ENCODE measurements around the gene PPP1R17.

PPP1R17 gene

DNA sequence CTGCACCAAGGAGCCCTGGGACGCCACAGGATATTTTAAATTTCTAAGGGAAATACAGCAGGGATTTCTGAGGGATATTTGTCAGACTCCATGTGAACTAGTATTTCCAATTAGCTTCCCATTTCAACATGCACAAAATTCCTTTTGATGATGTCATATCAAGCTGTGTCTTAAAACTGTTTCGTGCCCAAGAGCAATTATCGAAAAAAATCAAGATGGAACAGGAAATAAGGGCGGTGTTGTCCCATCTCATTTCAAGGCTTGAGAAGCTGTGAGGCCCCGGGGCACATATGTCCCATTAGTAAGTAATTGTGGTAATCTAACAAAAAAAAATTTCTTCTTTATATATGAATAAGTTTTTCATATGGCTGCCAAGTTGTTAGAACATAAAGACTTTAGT lies 47.4 kb downstream of the PPP1R17 start:
- no peak overlapping the region for H3K27ac ChIP-seq (ENCODE audit: low read depth in 2 of 2, low read length in 2 of 2)

DNA sequence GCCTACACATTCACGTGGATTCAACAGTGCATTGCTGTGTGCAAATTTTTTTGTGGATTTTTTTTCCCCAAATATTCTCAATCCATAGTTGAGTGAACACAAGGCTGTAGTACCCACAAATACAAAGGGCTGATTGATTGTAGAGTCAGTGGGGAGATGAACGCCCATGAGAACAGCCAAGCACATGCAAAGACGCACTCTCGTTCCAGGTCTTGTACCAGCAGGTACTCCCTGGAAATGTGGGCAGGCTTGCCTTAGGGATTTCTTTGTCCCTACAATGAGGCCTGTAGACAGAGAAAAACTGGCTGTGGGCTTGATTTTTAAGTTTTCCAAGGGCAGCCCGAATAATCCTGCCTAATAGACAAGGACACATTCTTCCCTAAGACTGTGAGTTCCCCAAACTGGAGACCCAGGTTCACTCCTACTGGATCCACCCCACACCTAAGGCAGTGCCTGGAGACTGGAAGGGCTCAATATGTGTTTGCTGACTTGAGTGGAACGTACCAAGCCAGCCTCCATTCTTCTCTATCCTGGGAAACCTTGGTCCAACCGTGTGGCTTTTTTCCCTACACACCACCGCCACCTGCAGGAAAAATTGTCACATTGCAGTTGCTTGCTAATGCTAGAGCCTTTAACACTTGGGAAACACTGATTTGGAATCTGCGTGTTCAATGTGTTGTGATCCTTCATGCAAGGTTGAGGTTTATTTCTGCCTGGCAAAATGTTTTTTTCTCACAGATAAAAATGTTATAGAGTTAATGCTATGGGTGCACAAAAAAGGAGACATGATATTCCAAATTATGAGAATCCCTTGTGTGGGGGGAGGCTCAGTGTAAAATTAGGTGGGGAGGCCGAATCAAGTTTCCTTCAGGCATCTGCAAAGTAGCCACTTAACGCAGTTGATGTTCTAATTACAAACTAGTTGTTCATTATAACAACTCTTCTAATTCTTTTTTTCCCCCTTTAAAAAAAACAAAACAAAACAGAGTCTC lies 49.3 kb downstream of the PPP1R17 start:
- no peak overlapping the region for H3K27ac ChIP-seq (ENCODE audit: low read depth in 2 of 2, low read length in 2 of 2)
- no peaks in the 10 kb centered on the region for H3K9me3 ChIP-seq (ENCODE audit: control insufficient read depth in 2 of 2, low read length in 2 of 2)
- H3K4me3 ChIP-seq (ENCODE audit: low read length in 2 of 2): no peak overlapping the region
- no peaks in the 10 kb centered on the region for H3K36me3 ChIP-seq (ENCODE audit: control insufficient read depth in 2 of 2, insufficient read depth in 2 of 2, low read length in 2 of 2)
- H3K4me1 ChIP-seq (ENCODE audit: control insufficient read depth in 2 of 2, insufficient read depth in 2 of 2, low read length in 2 of 2): no peaks in the 10 kb centered on the region
- H3K9ac ChIP-seq (ENCODE audit: low read depth in 1 of 2, low read length in 2 of 2): no peak overlapping the region
- H3K27me3 ChIP-seq (ENCODE audit: control insufficient read depth in 2 of 2, insufficient read depth in 2 of 2, low read length in 2 of 2): peaks cover 0 to 3% of the 10 kb centered on the region in 2 donors

More for the DNA sequence above, 47.4 kb downstream of the PPP1R17 start:
- H3K36me3 ChIP-seq (ENCODE audit: control insufficient read depth in 2 of 2, insufficient read depth in 2 of 2, low read length in 2 of 2): no peaks in the 10 kb centered on the region
- H3K27me3 ChIP-seq (ENCODE audit: control insufficient read depth in 2 of 2, insufficient read depth in 2 of 2, low read length in 2 of 2): no peaks in the 10 kb centered on the region
- no peaks in the 10 kb centered on the region for H3K4me1 ChIP-seq (ENCODE audit: control insufficient read depth in 2 of 2, insufficient read depth in 2 of 2, low read length in 2 of 2)
- no peak overlapping the region for H3K9ac ChIP-seq (ENCODE audit: low read depth in 1 of 2, low read length in 2 of 2)
- no peaks in the 10 kb centered on the region for H3K9me3 ChIP-seq (ENCODE audit: control insufficient read depth in 2 of 2, low read length in 2 of 2)
- no peak overlapping the region for H3K4me3 ChIP-seq (ENCODE audit: low read length in 2 of 2)

DNA sequence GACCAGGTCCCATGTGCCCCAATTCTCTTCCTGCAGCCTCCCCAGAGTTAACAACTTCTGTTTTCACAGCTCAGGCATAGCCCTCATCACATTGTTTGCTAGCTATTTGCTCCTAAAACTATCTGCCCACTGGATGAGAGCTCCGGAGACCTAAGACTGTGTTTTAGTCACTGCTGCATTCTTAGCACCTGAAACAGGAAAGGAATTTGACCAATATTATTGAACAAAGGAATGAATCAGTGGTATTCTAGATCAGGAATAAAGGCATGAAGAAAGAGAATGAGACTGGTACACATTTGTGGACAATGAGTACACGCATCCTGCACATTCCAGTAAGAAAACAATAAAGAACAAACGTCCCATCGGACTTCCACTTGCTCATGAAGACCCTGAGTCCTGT lies 54.8 kb downstream of the PPP1R17 start:
- H3K9me3 ChIP-seq (ENCODE audit: control insufficient read depth in 2 of 2, low read length in 2 of 2): no peaks in the 10 kb centered on the region
- no peak overlapping the region for H3K9ac ChIP-seq (ENCODE audit: low read depth in 1 of 2, low read length in 2 of 2)
- no peak overlapping the region for H3K27ac ChIP-seq (ENCODE audit: low read depth in 2 of 2, low read length in 2 of 2)
- H3K36me3 ChIP-seq (ENCODE audit: control insufficient read depth in 2 of 2, insufficient read depth in 2 of 2, low read length in 2 of 2): no peaks in the 10 kb centered on the region
- peaks cover 0 to 3% of the 10 kb centered on the region in 2 donors for H3K27me3 ChIP-seq (ENCODE audit: control insufficient read depth in 2 of 2, insufficient read depth in 2 of 2, low read length in 2 of 2)
- H3K4me1 ChIP-seq (ENCODE audit: control insufficient read depth in 2 of 2, insufficient read depth in 2 of 2, low read length in 2 of 2): no peaks in the 10 kb centered on the region
- H3K4me3 ChIP-seq (ENCODE audit: low read length in 2 of 2): no peak overlapping the region

DNA sequence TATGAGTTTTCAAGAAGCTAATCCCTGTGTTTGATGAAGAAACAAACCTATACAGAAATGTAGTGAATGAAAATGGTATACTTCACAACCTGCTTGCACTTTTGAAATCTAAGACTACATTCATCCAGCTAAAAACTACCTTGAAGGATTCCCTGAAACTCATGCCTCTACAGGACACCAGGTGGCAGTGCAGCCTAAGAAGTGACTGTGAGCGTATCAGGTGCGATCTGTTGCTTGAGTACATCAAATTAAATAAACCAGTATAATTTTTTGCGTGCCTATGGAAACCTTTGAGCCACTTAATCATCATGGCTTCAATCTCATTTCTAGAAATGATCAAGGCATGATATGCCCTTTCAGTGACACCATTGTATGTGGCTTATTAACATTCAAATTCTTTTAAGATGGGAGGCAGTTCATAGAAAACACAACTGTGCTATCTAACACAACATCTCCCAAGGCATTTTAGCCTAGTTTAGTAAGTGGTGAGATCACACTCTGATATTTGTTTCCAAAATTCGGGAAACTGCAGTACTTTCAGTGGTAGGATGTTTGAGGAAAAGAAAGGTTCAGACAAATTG lies 57.4 kb downstream of the PPP1R17 start:
- Histone ChIP-seq H3K4me3 (ENCODE audit: low read length in 2 of 2) (no peak overlapping the region), H3K4me1 (ENCODE audit: control insufficient read depth in 2 of 2, insufficient read depth in 2 of 2, low read length in 2 of 2) (no peaks in the 10 kb centered on the region), H3K9me3 (ENCODE audit: control insufficient read depth in 2 of 2, low read length in 2 of 2) (no peaks in the 10 kb centered on the region), H3K36me3 (ENCODE audit: control insufficient read depth in 2 of 2, insufficient read depth in 2 of 2, low read length in 2 of 2) (no peaks in the 10 kb centered on the region), H3K9ac (ENCODE audit: low read depth in 1 of 2, low read length in 2 of 2) (no peak overlapping the region), H3K27ac (ENCODE audit: low read depth in 2 of 2, low read length in 2 of 2) (no peak overlapping the region), H3K27me3 (ENCODE audit: control insufficient read depth in 2 of 2, insufficient read depth in 2 of 2, low read length in 2 of 2) (peaks cover 0 to 3% of the 10 kb centered on the region in 2 donors)

DNA sequence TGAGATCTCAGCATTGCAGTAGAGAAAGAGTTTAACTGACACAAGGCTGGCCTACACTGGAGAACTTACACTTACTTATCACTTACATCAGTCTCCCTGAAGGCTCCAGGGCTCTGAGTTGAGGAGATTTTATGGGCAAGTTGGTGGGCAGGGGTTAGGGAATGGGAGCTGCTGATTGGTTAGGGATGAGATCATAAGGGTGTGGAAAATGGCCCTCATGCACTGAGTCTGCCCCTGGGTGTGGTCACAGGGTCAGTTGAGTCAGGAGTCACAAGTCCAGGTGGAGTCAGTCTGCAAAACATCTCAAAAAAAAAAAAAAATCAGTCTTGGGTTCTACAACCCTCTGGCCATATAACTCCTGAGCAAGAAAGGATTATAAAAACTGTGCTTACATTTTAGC lies 60.5 kb downstream of the PPP1R17 start:
- no peaks in the 10 kb centered on the region for H3K9me3 ChIP-seq (ENCODE audit: control insufficient read depth in 2 of 2, low read length in 2 of 2)
- H3K9ac ChIP-seq (ENCODE audit: low read depth in 1 of 2, low read length in 2 of 2): no peak overlapping the region
- H3K36me3 ChIP-seq (ENCODE audit: control insufficient read depth in 2 of 2, insufficient read depth in 2 of 2, low read length in 2 of 2): no peaks in the 10 kb centered on the region
- H3K4me1 ChIP-seq (ENCODE audit: control insufficient read depth in 2 of 2, insufficient read depth in 2 of 2, low read length in 2 of 2): no peaks in the 10 kb centered on the region
- H3K27me3 ChIP-seq (ENCODE audit: control insufficient read depth in 2 of 2, insufficient read depth in 2 of 2, low read length in 2 of 2): no peaks in the 10 kb centered on the region
- H3K27ac ChIP-seq (ENCODE audit: low read depth in 2 of 2, low read length in 2 of 2): no peak overlapping the region
- H3K4me3 ChIP-seq (ENCODE audit: low read length in 2 of 2): no peak overlapping the region

DNA sequence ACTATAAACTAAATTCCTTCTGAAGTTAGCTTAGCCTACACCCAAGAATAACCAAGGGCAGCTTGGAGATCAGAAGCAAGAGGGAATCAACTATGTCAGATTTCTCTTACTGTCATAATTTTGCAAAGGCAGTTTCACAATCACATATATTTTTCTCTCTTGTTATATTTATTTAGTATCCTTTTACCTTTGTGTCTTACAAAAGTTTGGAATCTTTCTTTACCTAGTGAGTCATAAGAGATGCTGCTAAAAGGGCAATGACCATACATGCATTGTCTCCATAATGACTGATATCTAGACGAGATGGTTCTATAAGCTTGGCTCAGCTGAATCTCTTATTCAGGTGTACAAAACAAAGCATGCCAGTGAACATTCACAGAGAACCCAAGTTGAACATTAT lies 61.1 kb downstream of the PPP1R17 start:
- H3K27ac ChIP-seq (ENCODE audit: low read depth in 2 of 2, low read length in 2 of 2): no peak overlapping the region
- no peaks in the 10 kb centered on the region for H3K9me3 ChIP-seq (ENCODE audit: control insufficient read depth in 2 of 2, low read length in 2 of 2)
- no peaks in the 10 kb centered on the region for H3K27me3 ChIP-seq (ENCODE audit: control insufficient read depth in 2 of 2, insufficient read depth in 2 of 2, low read length in 2 of 2)
- no peaks in the 10 kb centered on the region for H3K4me1 ChIP-seq (ENCODE audit: control insufficient read depth in 2 of 2, insufficient read depth in 2 of 2, low read length in 2 of 2)
- H3K36me3 ChIP-seq (ENCODE audit: control insufficient read depth in 2 of 2, insufficient read depth in 2 of 2, low read length in 2 of 2): no peaks in the 10 kb centered on the region
- no peak overlapping the region for H3K4me3 ChIP-seq (ENCODE audit: low read length in 2 of 2)
- H3K9ac ChIP-seq (ENCODE audit: low read depth in 1 of 2, low read length in 2 of 2): no peak overlapping the region

DNA sequence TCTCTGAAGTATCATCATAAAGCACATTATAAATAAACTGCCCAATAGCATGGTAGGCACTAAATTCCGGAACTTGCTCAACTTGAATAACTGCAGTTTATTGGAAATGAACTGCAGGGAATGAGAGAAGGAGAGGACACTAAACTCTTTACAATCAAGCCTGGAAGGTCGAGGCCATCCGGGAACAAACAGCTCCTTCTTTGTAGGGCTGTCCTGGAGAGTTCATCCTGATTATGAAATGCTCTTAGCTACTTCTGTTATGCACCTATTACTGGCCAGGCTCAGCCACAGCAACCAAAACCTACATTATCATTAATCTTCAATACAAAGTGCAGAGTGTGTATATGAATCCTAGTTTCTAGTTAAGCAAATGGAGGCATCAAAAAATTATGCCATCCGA lies 64.7 kb downstream of the PPP1R17 start:
- H3K27me3 ChIP-seq (ENCODE audit: control insufficient read depth in 2 of 2, insufficient read depth in 2 of 2, low read length in 2 of 2): no peaks in the 10 kb centered on the region
- H3K4me3 ChIP-seq (ENCODE audit: low read length in 2 of 2): no peak overlapping the region
- H3K4me1 ChIP-seq (ENCODE audit: control insufficient read depth in 2 of 2, insufficient read depth in 2 of 2, low read length in 2 of 2): no peaks in the 10 kb centered on the region
- no peaks in the 10 kb centered on the region for H3K36me3 ChIP-seq (ENCODE audit: control insufficient read depth in 2 of 2, insufficient read depth in 2 of 2, low read length in 2 of 2)
- H3K9ac ChIP-seq (ENCODE audit: low read depth in 1 of 2, low read length in 2 of 2): no peak overlapping the region
- H3K9me3 ChIP-seq (ENCODE audit: control insufficient read depth in 2 of 2, low read length in 2 of 2): no peaks in the 10 kb centered on the region
- H3K27ac ChIP-seq (ENCODE audit: low read depth in 2 of 2, low read length in 2 of 2): no peak overlapping the region

All from mucosa of rectum (tissue), 2 donors.